HepG2 (cell line): ENCODE data around the gene FAM228A. TPM values are rescaled to one million over a fixed set of nuclear protein-coding genes. Genes with fewer than 3 reads are reported as not detected.

Experiments used
- ATAC-seq: fragments of 200-7000 bp; cut with Tn5 transposase; 3 replicates; pipeline ENCODE4 v1.9.1; 2020; ENCODE audit warnings: mild to moderate bottlenecking, moderate library complexity
- BruUV-seq: library from RNA; stranded (reverse); fragments of 400-500 nt; replicated peaks from 2 replicates; lab custom pipeline; 2021; lab: Mats Ljungman, UMichigan
- CTCF ChIA-PET: fragments of 300-600 bp; formaldehyde crosslinking; extraction: SDS; loops from one replicate; lab custom pipeline; 2021; ENCODE audit warnings: low total read pairs, inconsistent platforms, low intra/inter-chr PET ratio; lab: Yijun Ruan, JAX
- POLR2A ChIA-PET: fragments of 350-600 bp; sonication (Branson Sonifier 250); formaldehyde crosslinking; loops from one replicate; lab custom pipeline; 2020; ENCODE audit warnings: antibody characterized with exemption, inconsistent platforms; lab: Yijun Ruan, JAX
- DNase-seq: peaks from one replicate; pipeline ENCODE4 v3.0.0-alpha.2; 2015; ENCODE audit warnings: low spot score
- FAIRE-seq: peaks from 3 replicates; lab custom pipeline; 2011; peaks lifted over from hg19 to GRCh38; lab: Jason Lieb, UNC
- H2AFZ ChIP-seq: one replicate; pipeline ENCODE4 v1.6.1; 2011; ENCODE audit warnings: low read length, inconsistent platforms
- H3K27ac ChIP-seq: fragments of 300-600 bp; 3 replicates; pipeline ENCODE4 v1.8.0; 2011; ENCODE audit warnings: mixed run types, mild to moderate bottlenecking, mixed read lengths, low read length, inconsistent platforms; ENCODE audit not compliant: insufficient read depth; ENCODE audit errors: extremely low read length
- H3K27me3 ChIP-seq, 2 experiments: fragments of 200-600 bp in 1 of 2; 2 replicates in 1 of 2; 3 replicates in 1 of 2; pipeline versions ENCODE4 v1.6.0 to v1.8.0; 2011; ENCODE audit warnings: low read length in 2 of 2, mild to moderate bottlenecking in 2 of 2, moderate library complexity in 2 of 2, inconsistent platforms in 1 of 2; ENCODE audit not compliant: insufficient read depth in 2 of 2, control insufficient read depth in 1 of 2
- H3K36me3 ChIP-seq, 2 experiments: fragments of 200-600 bp in 1 of 2; replicated peaks in 1 of 2; 2 replicates in 1 of 2; 3 replicates in 1 of 2; pipeline versions ENCODE4 v1.5.1 to v1.8.0; 2011; ENCODE audit warnings: low read length in 2 of 2, inconsistent platforms in 1 of 2; ENCODE audit not compliant: insufficient read depth in 2 of 2, control insufficient read depth in 1 of 2
- H3K4me1 ChIP-seq: 2 replicates; pipeline ENCODE4 v1.5.1; 2012; ENCODE audit warnings: low read length, inconsistent platforms; ENCODE audit not compliant: insufficient read depth
- H3K4me2 ChIP-seq: 2 replicates; pipeline ENCODE4 v1.6.0; 2011; ENCODE audit warnings: low read depth, low read length, inconsistent platforms
- H3K4me3 ChIP-seq, 3 experiments: fragments of 200-600 bp in 1 of 3; sonication (generic), shearing (Covaris generic) in 1 of 3; replicated peaks in 1 of 3; 2 replicates each; pipeline ENCODE4 v1.5.1; 2011 to 2016; ENCODE audit warnings: low read length in 3 of 3, inconsistent platforms in 2 of 3, low read depth in 2 of 3, mild to moderate bottlenecking in 2 of 3, control low read depth in 1 of 3, mixed read lengths in 1 of 3; ENCODE audit not compliant: insufficient read depth in 1 of 3
- H3K79me2 ChIP-seq: one replicate; pipeline ENCODE4 v1.6.1; 2011; ENCODE audit warnings: low read length, inconsistent platforms; ENCODE audit not compliant: insufficient read depth
- H3K9ac ChIP-seq: 2 replicates; pipeline ENCODE4 v1.6.0; 2011; ENCODE audit warnings: mild to moderate bottlenecking, low read depth, low read length, inconsistent platforms; ENCODE audit not compliant: insufficient read depth
- H3K9me3 ChIP-seq: 2 replicates; pipeline ENCODE4 v1.5.1; 2012; ENCODE audit warnings: mild to moderate bottlenecking, low read length
- H4K20me1 ChIP-seq: 2 replicates; pipeline ENCODE4 v1.6.0; 2011; ENCODE audit warnings: inconsistent platforms, mild to moderate bottlenecking, low read length, moderate library complexity; ENCODE audit not compliant: insufficient read depth
- BCLAF1 ChIP-seq: fragments of 450-650 bp; IDR thresholded peaks from 2 replicates; pipeline ENCODE4 v1.6.1; 2017; ENCODE audit warnings: mild to moderate bottlenecking
- BRD4 ChIP-seq: sonication (generic); formaldehyde crosslinking; IDR thresholded peaks from 2 replicates; pipeline ENCODE4 v1.4.0; 2020; ENCODE audit warnings: missing genetic modification reagents
- DR1 ChIP-seq: sonication (generic); formaldehyde crosslinking; IDR thresholded peaks from 2 replicates; pipeline ENCODE4 v1.8.0; 2021; ENCODE audit warnings: mild to moderate bottlenecking, missing genetic modification reagents, inconsistent platforms
- EHMT2 ChIP-seq: fragments of 200-600 bp; sonication (generic); IDR thresholded peaks from 2 replicates; pipeline ENCODE4 v1.7.0; 2017; ENCODE audit warnings: antibody characterized with exemption, low read depth, low read length, borderline replicate concordance
- ETV5 ChIP-seq: IDR thresholded peaks from 2 replicates; pipeline ENCODE4 v1.6.1; 2018; ENCODE audit warnings: missing biosample characterization, missing genetic modification reagents, inconsistent platforms, borderline replicate concordance
- SIN3B ChIP-seq: fragments of 150-350 bp; IDR thresholded peaks from 2 replicates; pipeline ENCODE4 v1.6.1; 2014; ENCODE audit warnings: low read length
- TCF12 ChIP-seq, 2 experiments: fragments of 450-650 bp in 1 of 2; sonication (generic) in 1 of 2; formaldehyde crosslinking in 1 of 2; IDR thresholded peaks; 2 replicates each; pipeline versions ENCODE4 v1.6.1 to v1.8.0; 2017 to 2022; ENCODE audit warnings: antibody characterized with exemption in 1 of 2, mild to moderate bottlenecking in 1 of 2, missing genetic modification reagents in 1 of 2, moderate library complexity in 1 of 2
- TFDP1 ChIP-seq: IDR thresholded peaks from 2 replicates; pipeline ENCODE4 v1.6.1; 2016; ENCODE audit warnings: missing compliant biosample characterization, missing genetic modification reagents, borderline replicate concordance
- ZNF232 ChIP-seq: sonication (generic); formaldehyde crosslinking; IDR thresholded peaks from 2 replicates; pipeline ENCODE4 v1.4.0; 2020; ENCODE audit warnings: missing genetic modification reagents, borderline replicate concordance
- ZNF562 ChIP-seq: sonication (generic); formaldehyde crosslinking; IDR thresholded peaks from 2 replicates; pipeline ENCODE4 v1.8.0; 2022; ENCODE audit warnings: missing genetic modification reagents, borderline replicate concordance
- ZNF646 ChIP-seq: sonication (generic); formaldehyde crosslinking; IDR thresholded peaks from 2 replicates; pipeline ENCODE4 v1.9.0; 2021; ENCODE audit warnings: mild to moderate bottlenecking, missing genetic modification reagents
- WGBS: methylation state at CpG from one replicate; pipeline ENCODE4 v1.1.6; 2017; ENCODE audit warnings: low lambda C conversion rate; 5-methylcytosine and 5-hydroxymethylcytosine counted together
- in situ Hi-C: cut with HindIII; loops from 2 replicates; pipeline ENCODE4 v1.10.0; 2017; ENCODE audit warnings: low pct_unique_long_range_greater_than_20kb; ENCODE audit not compliant: extremely low pct_ligation_motif_present
- intact Hi-C: fragments of 100-400 bp; cut with micrococcal nuclease; formaldehyde crosslinking; loops from one replicate; pipeline ENCODE4 v1.10.0; 2022; ENCODE audit not compliant: unreplicated experiment
- polyA plus RNA-seq, 8 experiments: library from polyadenylated mRNA; depleted of rRNA in 3 of 8; stranded (reverse) in 7 of 8; unstranded in 1 of 8; fragments of >200 nt; fragmentation: Illumina TruSeq in 4 of 8; extraction: Trizol in 4 of 8; gene quantifications; 2 replicates each; pipeline versions ENCODE4 v1.2.1 to v1.2.3, GENCODE V29; 2011 to 2016; ENCODE audit warnings: low read depth in 4 of 8, missing spikeins in 1 of 8, mixed read lengths in 1 of 8; ENCODE audit not compliant: insufficient read depth in 1 of 8
- total RNA-seq, 5 experiments: library from RNA; depleted of rRNA; stranded (reverse); fragments of >200 nt; fragmentation: Illumina TruSeq; extraction: Trizol; gene quantifications; 2 replicates each; pipeline ENCODE4 v1.2.3, GENCODE V29; 2016; ENCODE audit warnings: low read depth in 1 of 5

FAM228A gene
- total and polyA plus RNA-seq, 2 of the 13 experiments (the other 11 are each of a cell fraction or from before 2014, with no cell fraction given), result not detected

- no peak for TF ChIP-seq EHMT2
- no peak for TF ChIP-seq TFDP1 (CRISPR knock-in tag)
- TF ChIP-seq ZNF232 (CRISPR knock-in tag), result no peak
- no peak for TF ChIP-seq ZNF562 (CRISPR knock-in tag)
- no peak for TF ChIP-seq ETV5 (CRISPR knock-in tag)
- TF ChIP-seq DR1 (CRISPR knock-in tag), result no peak
Measured at GRCh38 chr2:24221343-24222050, 46.6 kb downstream of the FAM228A start (continued).

GRCh38 chr2:24222946-24223345, 48.1 kb downstream of the FAM228A start:
- Histone ChIP-seq H3K4me1 (no peaks in the 10 kb centered on the region), H4K20me1 (no peaks in the 10 kb centered on the region), H3K27ac (no peak overlapping the region), H2AFZ (no peak overlapping the region), H3K36me3 (no peaks in the 10 kb centered on the region; a peak in 1 of 5 replicates), H3K79me2 (no peaks in the 10 kb centered on the region), H3K4me3 (no peak overlapping the region), H3K27me3 (no peaks in the 10 kb centered on the region), H3K9ac (no peak overlapping the region), H3K4me2 (no peak overlapping the region), H3K9me3 (no peaks in the 10 kb centered on the region)
- BruUV-seq, result no TSS peak
- 75% methylated on average over 6 of the region's 6 CpGs for WGBS
- DNase-seq (no peak), FAIRE-seq (no peak), ATAC-seq (peak; percentile 33; the same call in 2 of the 3 replicates)
- CTCF ChIA-PET, result no interaction called here
- POLR2A ChIA-PET, result no interaction called here
- intact Hi-C loops (no loop called here), in situ Hi-C loops (no loop called here)
- TF ChIP-seq BCLAF1, result no peak
- TF ChIP-seq TCF12 (IDR thresholded peaks at IDR 0.05), result no peak
- no peak for TF ChIP-seq TCF12 (CRISPR knock-in tag; IDR thresholded peaks at IDR 0.05)
- no peak for TF ChIP-seq SIN3B
- no peak for TF ChIP-seq ZNF646 (CRISPR knock-in tag)
- no peak for TF ChIP-seq BRD4 (CRISPR knock-in tag)
